Suprapubic skin (tissue), 4 donors: Measurements from ENCODE around the gene RNF5. TPM values are rescaled to one million over a fixed set of nuclear protein-coding genes. Genes with fewer than 3 reads are reported as not detected.
"Not testable (repeated sequence)": the region's sequence is repeated elsewhere in the genome, so short reads cannot be mapped to it uniquely, and the experiment has no call there.

Experiments used
- DNase-seq, 2 donors: peaks; one replicate each; pipeline ENCODE4 v3.0.0-alpha.2; 2019; ENCODE audit warnings: low spot score in 2 of 2
- H3K27ac ChIP-seq: fragments of 200-600 bp; sonication (generic); one replicate; pipeline ENCODE4 v1.5.1; 2019
- H3K27me3 ChIP-seq: fragments of 200-600 bp; sonication (generic); one replicate; pipeline ENCODE4 v1.5.1; 2019
- H3K36me3 ChIP-seq: fragments of 200-600 bp; sonication (generic); one replicate; pipeline ENCODE4 v1.5.1; 2019
- H3K4me1 ChIP-seq: fragments of 200-600 bp; sonication (generic); one replicate; pipeline ENCODE4 v1.5.1; 2019
- H3K4me3 ChIP-seq: fragments of 200-600 bp; sonication (generic); one replicate; pipeline ENCODE4 v1.5.1; 2019; ENCODE audit warnings: mild to moderate bottlenecking
- H3K9me3 ChIP-seq: fragments of 200-600 bp; sonication (generic); one replicate; pipeline ENCODE4 v1.5.1; 2019
- EP300 ChIP-seq: sonication (generic); formaldehyde crosslinking; IDR thresholded peaks from one replicate; pipeline ENCODE4 v1.6.1; 2017; ENCODE audit warnings: antibody characterized with exemption
- POLR2A ChIP-seq, 2 donors: fragments of 450-650 bp; IDR thresholded peaks; one replicate each; pipeline ENCODE4 v1.6.1; 2017; ENCODE audit warnings: antibody characterized with exemption in 2 of 2, mild to moderate bottlenecking in 2 of 2, moderate library complexity in 2 of 2
- POLR2AphosphoS5 ChIP-seq, 3 donors: sonication (generic); formaldehyde crosslinking; IDR thresholded peaks; one replicate each; pipeline ENCODE4 v1.6.1; 2017; ENCODE audit warnings: antibody characterized with exemption in 3 of 3
- WGBS: methylation state at CpG from one replicate; pipeline ENCODE4 v1.1.5; 2018; 5-methylcytosine and 5-hydroxymethylcytosine counted together
- total RNA-seq, 4 donors: library from RNA; depleted of rRNA; stranded (reverse); fragments of >200 nt; gene quantifications; one replicate each; pipeline ENCODE4 v1.1.0, GENCODE V29; 2016
- TF ChIP-seq, protein P1 (sequence below), 2 donors: fragments of 200-600 bp in 1 of 2; fragments of 450-650 bp in 1 of 2; sonication (generic) in 1 of 2; IDR thresholded peaks; one replicate each; pipeline ENCODE4 v1.5.1; 2016 to 2019; ENCODE audit warnings: antibody characterized with exemption in 2 of 2, mild to moderate bottlenecking in 1 of 2, moderate library complexity in 1 of 2

RNF5 gene
- total RNA-seq, 4 donors from 2014 or later = 55.7 to 73.0 (median 63.4) TPM

DNA sequence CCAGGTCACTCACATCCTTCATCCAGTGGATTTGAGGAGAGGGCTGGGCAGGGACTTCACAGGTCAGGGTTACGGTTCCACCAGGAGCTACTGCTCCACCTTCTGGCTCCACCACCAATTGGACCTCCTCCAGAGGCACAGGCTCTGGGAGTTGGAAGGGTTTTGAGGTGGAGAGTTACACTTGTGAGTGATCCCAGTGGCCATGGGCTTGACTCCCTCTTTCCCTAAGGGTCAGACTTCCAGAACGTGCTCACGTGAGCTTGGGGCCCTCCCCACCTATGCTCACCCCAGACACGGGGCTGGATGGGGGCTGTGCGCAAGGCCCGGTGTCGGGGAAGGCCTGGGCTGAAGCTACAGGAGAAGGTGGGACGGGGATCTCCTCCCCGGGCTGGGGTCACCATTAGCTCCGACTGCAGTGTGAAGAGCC lies 4.4 kb downstream of the RNF5 start:
- no peak overlapping the region for H3K4me3 ChIP-seq
- no peak for DNase-seq
- WGBS = 70% methylated on average over 7 of the region's 10 CpGs

GRCh38 chr6:32183030-32183429 lies 4.8 kb downstream of the RNF5 start:
- Histone ChIP-seq H3K4me1 (peaks cover 61% of the 10 kb centered on the region), H3K36me3 (peaks cover 45% of the 10 kb centered on the region), H3K9me3 (no peaks in the 10 kb centered on the region), H3K27ac (no peak overlapping the region), H3K27me3 (no peaks in the 10 kb centered on the region), H3K4me3 (no peak overlapping the region)
- no peak for DNase-seq
- TF ChIP-seq EP300 (no peak), POLR2A (IDR thresholded peaks at IDR 0.05) (no peak), POLR2AphosphoS5 (IDR thresholded peaks at IDR 0.05) (no peak)
- TF ChIP-seq, protein P1, sequence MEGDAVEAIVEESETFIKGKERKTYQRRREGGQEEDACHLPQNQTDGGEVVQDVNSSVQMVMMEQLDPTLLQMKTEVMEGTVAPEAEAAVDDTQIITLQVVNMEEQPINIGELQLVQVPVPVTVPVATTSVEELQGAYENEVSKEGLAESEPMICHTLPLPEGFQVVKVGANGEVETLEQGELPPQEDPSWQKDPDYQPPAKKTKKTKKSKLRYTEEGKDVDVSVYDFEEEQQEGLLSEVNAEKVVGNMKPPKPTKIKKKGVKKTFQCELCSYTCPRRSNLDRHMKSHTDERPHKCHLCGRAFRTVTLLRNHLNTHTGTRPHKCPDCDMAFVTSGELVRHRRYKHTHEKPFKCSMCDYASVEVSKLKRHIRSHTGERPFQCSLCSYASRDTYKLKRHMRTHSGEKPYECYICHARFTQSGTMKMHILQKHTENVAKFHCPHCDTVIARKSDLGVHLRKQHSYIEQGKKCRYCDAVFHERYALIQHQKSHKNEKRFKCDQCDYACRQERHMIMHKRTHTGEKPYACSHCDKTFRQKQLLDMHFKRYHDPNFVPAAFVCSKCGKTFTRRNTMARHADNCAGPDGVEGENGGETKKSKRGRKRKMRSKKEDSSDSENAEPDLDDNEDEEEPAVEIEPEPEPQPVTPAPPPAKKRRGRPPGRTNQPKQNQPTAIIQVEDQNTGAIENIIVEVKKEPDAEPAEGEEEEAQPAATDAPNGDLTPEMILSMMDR (IDR thresholded peaks at IDR 0.05) = no peak
- WGBS = 72% methylated on average over 3 of the region's 3 CpGs

More for the DNA sequence above, 4.4 kb downstream of the RNF5 start:
- H3K27me3 ChIP-seq = no peaks in the 10 kb centered on the region
- H3K9me3 ChIP-seq = no peaks in the 10 kb centered on the region
- H3K36me3 ChIP-seq = peaks cover 41% of the 10 kb centered on the region
- peaks cover 58% of the 10 kb centered on the region for H3K4me1 ChIP-seq
- TF ChIP-seq POLR2A (IDR thresholded peaks at IDR 0.05) (no peak), POLR2AphosphoS5 (IDR thresholded peaks at IDR 0.05) (no peak), EP300 (no peak)
- TF ChIP-seq, protein P1 (IDR thresholded peaks at IDR 0.05) = no peak
- H3K27ac ChIP-seq = no peak overlapping the region

- TF ChIP-seq POLR2A (IDR thresholded peaks at IDR 0.05) (no peak), POLR2AphosphoS5 (IDR thresholded peaks at IDR 0.05) (no peak), EP300 (no peak)
- TF ChIP-seq, protein P1 (IDR thresholded peaks at IDR 0.05) = no peak
- Histone ChIP-seq H3K4me3 (no peak overlapping the region), H3K4me1 (peaks cover 67% of the 10 kb centered on the region)
Observed at GRCh38 chr6:32183483-32184083, 5.4 kb downstream of the RNF5 start.

DNA sequence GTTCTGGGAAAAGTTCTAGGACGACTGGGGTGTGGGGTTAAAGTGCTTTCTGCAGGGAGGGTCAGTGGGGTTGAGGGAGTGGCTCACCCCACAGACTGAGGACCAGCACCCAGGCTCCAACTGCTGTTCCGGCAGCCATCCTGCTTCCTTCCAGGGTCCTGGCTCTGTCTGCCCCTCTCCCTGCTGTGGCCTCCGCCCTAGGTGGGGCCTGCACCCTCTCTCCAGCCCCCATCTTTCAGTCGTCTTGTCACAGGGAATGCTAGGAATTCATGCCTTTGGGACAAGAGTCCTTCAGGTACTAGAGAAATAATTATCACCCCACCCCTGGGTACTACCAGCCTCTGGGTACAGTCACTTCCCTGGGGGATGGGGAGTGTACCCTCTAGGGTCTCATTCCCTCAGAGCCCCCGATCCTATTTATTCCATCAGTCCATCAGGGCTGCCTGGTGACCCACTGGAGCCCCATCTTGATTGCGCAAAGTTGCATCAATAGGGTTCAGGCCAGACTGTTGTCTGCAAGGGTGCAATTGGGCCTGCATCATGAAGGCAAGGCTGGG lies 6.0 kb downstream of the RNF5 start, which contains the start of gene AGER:
Gene AGER, minus strand, starts transcription at position 170 of the 557 bp plus-strand sequence. Its CDS starts 31 bp downstream, at position 139.
- H3K36me3 ChIP-seq = peaks cover 47% of the 10 kb centered on the region
- H3K4me3 ChIP-seq = no peak within 1 kb of the TSS
- peak within 1 kb of the TSS; percentile 65 for H3K27ac ChIP-seq
- peaks cover 67% of the 10 kb centered on the region for H3K4me1 ChIP-seq
- no peaks in the 10 kb centered on the region for H3K27me3 ChIP-seq
- TF ChIP-seq EP300 = no peak
- no peak for TF ChIP-seq POLR2A (IDR thresholded peaks at IDR 0.05)
- no peak for TF ChIP-seq POLR2AphosphoS5 (IDR thresholded peaks at IDR 0.05)
- TF ChIP-seq, protein P1 (IDR thresholded peaks at IDR 0.05) = no peak
- no peaks in the 10 kb centered on the region for H3K9me3 ChIP-seq
- DNase-seq = peak in 1 of 2 donors; percentile 57
- 72% methylated on average over 6 of the region's 6 CpGs for WGBS

More at GRCh38 chr6:32183483-32184083, 5.4 kb downstream of the RNF5 start:
- no peaks in the 10 kb centered on the region for H3K27me3 ChIP-seq
- H3K9me3 ChIP-seq = no peaks in the 10 kb centered on the region
- peaks cover 47% of the 10 kb centered on the region for H3K36me3 ChIP-seq
- DNase-seq = no peak
- WGBS = 84% methylated on average over 15 of the region's 15 CpGs
- no peak overlapping the region for H3K27ac ChIP-seq

- not testable (repeated sequence) for H3K27me3 ChIP-seq, H3K4me3 ChIP-seq, H3K9me3 ChIP-seq
- Histone ChIP-seq H3K4me1 (peaks cover 60% of the 10 kb centered on the region), H3K36me3 (peaks cover 39% of the 10 kb centered on the region), H3K27ac (peak overlapping the region; percentile 65)
- WGBS = 13% methylated on average over 11 of the region's 11 CpGs
- DNase-seq = peak; percentile 92 to 96
Observed at GRCh38 chr6:32185681-32186131, 7.5 kb downstream of the RNF5 start.

DNA sequence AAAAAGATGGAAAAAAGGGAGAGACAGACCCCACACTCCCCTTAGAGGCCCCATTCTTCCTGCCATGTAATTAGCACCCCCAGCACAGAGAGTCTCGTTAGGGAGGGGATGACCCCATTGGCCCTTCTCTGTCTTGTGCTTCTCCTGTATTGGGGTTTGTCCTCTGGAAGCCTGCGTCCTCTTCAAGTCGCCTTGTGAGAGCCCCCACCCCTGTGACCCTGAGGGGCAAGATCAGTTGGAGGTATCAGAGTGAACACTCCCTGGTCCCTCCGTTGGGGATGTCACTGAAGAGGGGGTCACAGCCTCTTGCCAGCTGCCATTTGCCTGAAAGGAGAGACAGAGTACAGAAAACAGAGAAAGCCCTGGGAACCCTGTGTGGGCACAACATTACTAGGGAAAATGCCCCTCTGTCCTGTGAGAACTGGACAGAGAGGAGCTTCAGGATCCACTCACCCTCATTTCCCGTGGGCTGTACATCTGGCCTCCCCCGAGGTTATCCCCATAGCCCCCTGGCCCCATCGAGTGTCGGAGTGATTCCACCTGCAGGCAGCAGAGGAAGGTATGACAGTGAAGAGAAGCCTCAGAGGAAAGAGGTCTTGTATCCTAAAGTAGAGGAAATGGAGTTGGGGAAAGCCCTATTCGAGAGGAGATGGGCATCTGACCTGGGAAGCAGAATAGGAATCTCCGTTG lies 8.1 kb downstream of the RNF5 start:
- Histone ChIP-seq H3K27ac (peak overlapping the region; percentile 65), H3K4me1 (peaks cover 65% of the 10 kb centered on the region), H3K36me3 (peaks cover 33% of the 10 kb centered on the region)
- WGBS = 66% methylated on average over 10 of the region's 10 CpGs
- DNase-seq = peak in 1 of 2 donors; percentile 54
- not testable (repeated sequence) for H3K9me3 ChIP-seq, H3K27me3 ChIP-seq, H3K4me3 ChIP-seq
